Activated naive CD4-positive, alpha-beta T cell treated with anti-CD3 and anti-CD28 coated beads, Interleukin-2, amount 50 U/mL, for 72 hours (primary cell): Measurements from ENCODE around the gene MAU2. TPM values are rescaled to one million over a fixed set of nuclear protein-coding genes. Genes with fewer than 3 reads are reported as not detected.
"Not testable (repeated sequence)": the region's sequence is repeated elsewhere in the genome, so short reads cannot be mapped to it uniquely, and the experiment has no call there.

Source experiments
- ATAC-seq, 2 donors: fragments of 150-1000 bp; cut with Tn5 transposase; 2 replicates each; pipeline ENCODE4 v1.10.0; 2021; ENCODE audit warnings: mild to moderate bottlenecking in 2 of 2, moderate library complexity in 2 of 2
- DNase-seq, 2 donors: peaks; one replicate each; pipeline ENCODE4 v3.0.0; 2021 to 2022; ENCODE audit warnings: low spot score in 2 of 2
- H3K27ac Mint-ChIP-seq, 2 donors: one replicate each; pipeline ENCODE4 v1.8.0; 2022; ENCODE audit warnings: mild to moderate bottlenecking in 2 of 2, mixed read lengths in 2 of 2
- H3K36me3 Mint-ChIP-seq, 2 donors: one replicate each; pipeline ENCODE4 v1.8.0; 2022; ENCODE audit warnings: mixed read lengths in 2 of 2
- H3K9me3 Mint-ChIP-seq, 2 donors: one replicate each; pipeline ENCODE4 v1.8.0; 2022; ENCODE audit warnings: mixed read lengths in 2 of 2
- total RNA-seq, 2 donors: library from RNA; stranded (reverse); gene quantifications; one replicate each; pipeline ENCODE4 v1.2.3, GENCODE V29; 2022

Gene MAU2
- total RNA-seq, 2 donors from 2014 or later = 36.0 to 62.2 TPM

GRCh38 chr19:19355606-19356139 is 35.0 kb downstream of the MAU2 start:
- peaks cover 0 to 7% of the 10 kb centered on the region in 2 donors for H3K36me3 Mint-ChIP-seq
- H3K27ac Mint-ChIP-seq = no peak overlapping the region
- DNase-seq = no peak
- no peak for ATAC-seq
- no peaks in the 10 kb centered on the region for H3K9me3 Mint-ChIP-seq

GRCh38 chr19:19356500-19356899 is 35.9 kb downstream of the MAU2 start:
- Mint-ChIP-seq H3K27ac (no peak overlapping the region), H3K36me3 (peaks cover 0 to 7% of the 10 kb centered on the region in 2 donors), H3K9me3 (no peaks in the 10 kb centered on the region)
- DNase-seq (no peak), ATAC-seq (no peak)

- Mint-ChIP-seq H3K9me3 (no peaks in the 10 kb centered on the region), H3K27ac (peak overlapping the region; percentile 46 to 65), H3K36me3 (peaks cover 0 to 7% of the 10 kb centered on the region in 2 donors)
Observed at GRCh38 chr19:19356901-19357566, 36.4 kb downstream of the MAU2 start.

GRCh38 chr19:19361075-19361594 is 40.5 kb downstream of the MAU2 start:
- Mint-ChIP-seq H3K27ac (peak overlapping the region; percentile 52 to 77), H3K9me3 (no peaks in the 10 kb centered on the region), H3K36me3 (no peaks in the 10 kb centered on the region)
- peak; percentile 74 to 79 for DNase-seq
- ATAC-seq = peak; percentile 74 to 78

More at GRCh38 chr19:19356901-19357566, 36.4 kb downstream of the MAU2 start:
- DNase-seq (no peak), ATAC-seq (no peak)

- DNase-seq (no peak), ATAC-seq (no peak)
- Mint-ChIP-seq H3K9me3 (no peaks in the 10 kb centered on the region), H3K27ac (peak overlapping the region in 1 of 2 donors; percentile 52), H3K36me3 (no peaks in the 10 kb centered on the region)
Observed at GRCh38 chr19:19362075-19362474, 41.4 kb downstream of the MAU2 start.

GRCh38 chr19:19366434-19367396 is 46.1 kb downstream of the MAU2 start:
- no peaks in the 10 kb centered on the region for H3K36me3 Mint-ChIP-seq
- no peaks in the 10 kb centered on the region for H3K9me3 Mint-ChIP-seq
- peak overlapping the region; percentile 75 to 87 for H3K27ac Mint-ChIP-seq
- peak; percentile 80 to 81 for DNase-seq
- peak; percentile 85 to 91 for ATAC-seq

- DNase-seq (no peak), ATAC-seq (no peak)
- Mint-ChIP-seq H3K9me3 (no peaks in the 10 kb centered on the region), H3K36me3 (no peaks in the 10 kb centered on the region), H3K27ac (no peak overlapping the region)
Observed at GRCh38 chr19:19368087-19368486, 47.5 kb downstream of the MAU2 start.

- DNase-seq (no peak), ATAC-seq (no peak)
- Mint-ChIP-seq H3K9me3 (no peaks in the 10 kb centered on the region), H3K27ac (no peak overlapping the region), H3K36me3 (no peaks in the 10 kb centered on the region)
Observed at GRCh38 chr19:19371059-19371458, 50.4 kb downstream of the MAU2 start.

- Mint-ChIP-seq H3K27ac (peak overlapping the region; percentile 84 to 93), H3K9me3 (no peaks in the 10 kb centered on the region), H3K36me3 (no peaks in the 10 kb centered on the region)
- ATAC-seq = peak; percentile 66 to 99
- no peak for DNase-seq
Observed at GRCh38 chr19:19372656-19373416, 52.2 kb downstream of the MAU2 start.

- Mint-ChIP-seq H3K27ac (no peak overlapping the region), H3K36me3 (no peaks in the 10 kb centered on the region), H3K9me3 (no peaks in the 10 kb centered on the region)
- ATAC-seq (no peak), DNase-seq (no peak)
Observed at GRCh38 chr19:19379527-19379926, 58.9 kb downstream of the MAU2 start.

GRCh38 chr19:19380316-19380715 is 59.7 kb downstream of the MAU2 start:
- not testable (repeated sequence) for ATAC-seq

GRCh38 chr19:19381007-19381926 is 60.6 kb downstream of the MAU2 start:
- H3K36me3 Mint-ChIP-seq = peaks cover 1% of the 10 kb centered on the region in 2 donors
- DNase-seq (no peak), ATAC-seq (no peak)
- H3K27ac Mint-ChIP-seq = no peak overlapping the region
- H3K9me3 Mint-ChIP-seq = no peaks in the 10 kb centered on the region

More at GRCh38 chr19:19380316-19380715, 59.7 kb downstream of the MAU2 start:
- not testable (repeated sequence) for H3K36me3 Mint-ChIP-seq, H3K9me3 Mint-ChIP-seq, H3K27ac Mint-ChIP-seq, DNase-seq

GRCh38 chr19:19382118-19382517 is 61.5 kb downstream of the MAU2 start:
- no peak overlapping the region for H3K27ac Mint-ChIP-seq
- ATAC-seq (no peak), DNase-seq (no peak)
- H3K36me3 Mint-ChIP-seq = peaks cover 10% of the 10 kb centered on the region in 2 donors
- H3K9me3 Mint-ChIP-seq = no peaks in the 10 kb centered on the region

- no peaks in the 10 kb centered on the region for H3K9me3 Mint-ChIP-seq
- DNase-seq = no peak
- peak overlapping the region in 1 of 2 donors; percentile 98 for H3K27ac Mint-ChIP-seq
- ATAC-seq = no peak
- H3K36me3 Mint-ChIP-seq = peaks cover 10 to 18% of the 10 kb centered on the region in 2 donors
Observed at GRCh38 chr19:19384486-19384885, 63.9 kb downstream of the MAU2 start.

GRCh38 chr19:19385131-19385895 is 64.7 kb downstream of the MAU2 start:
- H3K36me3 Mint-ChIP-seq = peaks cover 10 to 18% of the 10 kb centered on the region in 2 donors
- DNase-seq (peak; percentile 99 to 100), ATAC-seq (peak; percentile 94 to 95)
- peak overlapping the region; percentile 87 to 98 for H3K27ac Mint-ChIP-seq
- H3K9me3 Mint-ChIP-seq = no peaks in the 10 kb centered on the region
